Sigmoid colon (tissue), 7 donors: ENCODE results near the gene MRPL55. TPM values are rescaled to one million over a fixed set of nuclear protein-coding genes. Genes with fewer than 3 reads are reported as not detected.

ENCODE experiments used
- DNase-seq: peaks from one replicate; pipeline ENCODE4 v3.0.0-alpha.2; 2019
- H3K27ac ChIP-seq, 4 donors: fragments of 200-600 bp; sonication (generic); one replicate each; pipeline ENCODE4 v1.5.1; 2016 to 2019; ENCODE audit warnings: mild to moderate bottlenecking in 1 of 4
- H3K27me3 ChIP-seq, 3 donors: fragments of 200-600 bp; sonication (generic); one replicate each; pipeline ENCODE4 v1.5.1; 2019; ENCODE audit warnings: mild to moderate bottlenecking in 1 of 3
- H3K36me3 ChIP-seq, 4 donors: fragments of 200-600 bp; sonication (generic); one replicate each; pipeline ENCODE4 v1.5.1; 2016 to 2019
- H3K4me1 ChIP-seq, 4 donors: fragments of 200-600 bp; sonication (generic); one replicate each; pipeline ENCODE4 v1.5.1; 2017 to 2019
- H3K4me3 ChIP-seq, 4 donors: fragments of 200-600 bp; sonication (generic); one replicate each; pipeline ENCODE4 v1.5.1; 2017 to 2019; ENCODE audit warnings: mild to moderate bottlenecking in 2 of 4, moderate library complexity in 1 of 4
- H3K9me3 ChIP-seq, 4 donors: fragments of 200-600 bp in 3 of 4; sonication (generic) in 3 of 4; one replicate each; pipeline versions ENCODE4 v1.5.1 to v1.6.1; 2013 to 2019
- EP300 ChIP-seq, 4 donors: sonication (generic); formaldehyde crosslinking; IDR thresholded peaks; one replicate each; pipeline ENCODE4 v1.6.1; 2017; ENCODE audit warnings: antibody characterized with exemption in 4 of 4
- POLR2A ChIP-seq, 2 donors: fragments of 450-650 bp; IDR thresholded peaks; one replicate each; pipeline ENCODE4 v1.6.1; 2016; ENCODE audit warnings: antibody characterized with exemption in 2 of 2, mild to moderate bottlenecking in 2 of 2, moderate library complexity in 2 of 2
- POLR2AphosphoS5 ChIP-seq, 4 donors: sonication (generic); formaldehyde crosslinking; IDR thresholded peaks; one replicate each; pipeline ENCODE4 v1.6.1; 2017; ENCODE audit warnings: antibody characterized with exemption in 4 of 4
- WGBS, 2 donors: extraction: QIAGEN DNeasy Blood & Tissue Kit; methylation state at CpG; one replicate each; pipeline ENCODE4 v1.1.7; 2013; 5-methylcytosine and 5-hydroxymethylcytosine counted together
- intact Hi-C: fragments of 100-400 bp; cut with DNase I; formaldehyde crosslinking; loops from one replicate; pipeline ENCODE4 v1.15.1; 2023
- polyA plus RNA-seq, 3 donors: library from polyadenylated mRNA; stranded (reverse); fragments of 200-250 nt; gene quantifications; one replicate each; pipeline ENCODE4 v1.2.3, GENCODE V29; 2013
- total RNA-seq, 4 donors: library from RNA; depleted of rRNA; stranded (reverse); fragments of >200 nt; gene quantifications; one replicate each; pipeline ENCODE4 v1.1.0, GENCODE V29; 2016
- TF ChIP-seq, protein P1 (sequence below), 4 experiments: fragments of 450-650 bp in 3 of 4; fragments of 200-600 bp in 1 of 4; IDR thresholded peaks; one replicate each; pipeline ENCODE4 v1.5.1; 2016 to 2019; ENCODE audit warnings: antibody characterized with exemption in 4 of 4, mild to moderate bottlenecking in 3 of 4, moderate library complexity in 2 of 4
- donor health status: healthy with polysubstance abuse.
- donor health status: Bipolar disorder and iron deficiency.
- donor health status: healthy.

The MRPL55 gene
- total and polyA plus RNA-seq, 7 donors = 53.5 to 90.6 (median 77.4) TPM

- DNase-seq = peak; percentile 58
- Histone ChIP-seq H3K27me3 (no peaks in the 10 kb centered on the region), H3K36me3 (no peaks in the 10 kb centered on the region), H3K4me3 (no peak overlapping the region), H3K4me1 (peaks cover 3 to 93% (median 90%) of the 10 kb centered on the region in 4 donors), H3K27ac (peak overlapping the region in 3 of 4 donors; percentile 56 to 99 (median 97)), H3K9me3 (no peaks in the 10 kb centered on the region)
- TF ChIP-seq, protein P1, sequence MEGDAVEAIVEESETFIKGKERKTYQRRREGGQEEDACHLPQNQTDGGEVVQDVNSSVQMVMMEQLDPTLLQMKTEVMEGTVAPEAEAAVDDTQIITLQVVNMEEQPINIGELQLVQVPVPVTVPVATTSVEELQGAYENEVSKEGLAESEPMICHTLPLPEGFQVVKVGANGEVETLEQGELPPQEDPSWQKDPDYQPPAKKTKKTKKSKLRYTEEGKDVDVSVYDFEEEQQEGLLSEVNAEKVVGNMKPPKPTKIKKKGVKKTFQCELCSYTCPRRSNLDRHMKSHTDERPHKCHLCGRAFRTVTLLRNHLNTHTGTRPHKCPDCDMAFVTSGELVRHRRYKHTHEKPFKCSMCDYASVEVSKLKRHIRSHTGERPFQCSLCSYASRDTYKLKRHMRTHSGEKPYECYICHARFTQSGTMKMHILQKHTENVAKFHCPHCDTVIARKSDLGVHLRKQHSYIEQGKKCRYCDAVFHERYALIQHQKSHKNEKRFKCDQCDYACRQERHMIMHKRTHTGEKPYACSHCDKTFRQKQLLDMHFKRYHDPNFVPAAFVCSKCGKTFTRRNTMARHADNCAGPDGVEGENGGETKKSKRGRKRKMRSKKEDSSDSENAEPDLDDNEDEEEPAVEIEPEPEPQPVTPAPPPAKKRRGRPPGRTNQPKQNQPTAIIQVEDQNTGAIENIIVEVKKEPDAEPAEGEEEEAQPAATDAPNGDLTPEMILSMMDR (IDR thresholded peaks at IDR 0.05) = no peak
- no peak for TF ChIP-seq POLR2A (IDR thresholded peaks at IDR 0.05)
- no peak for TF ChIP-seq POLR2AphosphoS5 (IDR thresholded peaks at IDR 0.05)
- TF ChIP-seq EP300 (IDR thresholded peaks at IDR 0.05) = no peak
- WGBS, 2 donors = 63 to 70% methylated on average over 7 of the region's 7 CpGs
- intact Hi-C loops = loop anchor here (10.0 kb wide), 1 partner anchor 543 kb away; no protein-coding TSS in a partner anchor
Measured at GRCh38 chr1:228087771-228088251, 21.3 kb downstream of the MRPL55 start.

DNA sequence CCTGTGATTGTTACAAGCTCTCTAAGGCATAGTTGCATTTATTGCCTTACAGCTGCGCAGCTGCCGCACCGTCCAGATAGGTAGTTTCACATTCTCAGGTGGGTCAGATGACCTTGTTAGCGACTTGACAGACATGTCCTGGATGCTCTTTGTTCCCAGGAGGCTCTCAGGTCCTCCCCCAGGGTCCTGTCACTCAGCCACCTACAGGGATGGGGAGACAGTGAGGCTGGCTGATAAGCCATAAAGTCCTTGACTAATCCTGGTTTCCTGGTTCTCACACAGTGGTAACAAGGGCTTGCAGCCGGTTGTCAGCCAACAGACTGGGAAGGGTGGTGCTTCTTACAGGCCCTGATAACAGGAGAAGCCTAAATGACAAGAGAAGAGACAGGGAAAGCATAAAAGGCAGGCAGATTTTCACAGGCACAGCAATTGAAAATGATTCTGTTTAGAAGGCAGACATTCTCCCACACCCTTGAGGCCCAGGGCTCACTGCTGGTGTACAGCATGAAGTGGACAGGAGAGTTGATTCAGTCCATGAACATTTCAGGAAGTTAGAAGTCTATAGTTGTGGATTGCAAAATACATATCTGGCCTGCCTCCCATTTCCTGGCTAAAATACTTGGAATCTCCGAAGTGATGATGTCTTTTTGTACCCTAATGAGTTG is 23.7 kb downstream of the MRPL55 start:
- WGBS, 2 donors = 13 to 46% methylated on average over 6 of the region's 6 CpGs
- peaks cover 3 to 84% (median 79%) of the 10 kb centered on the region in 4 donors for H3K4me1 ChIP-seq
- no peaks in the 10 kb centered on the region for H3K36me3 ChIP-seq
- H3K27me3 ChIP-seq = no peaks in the 10 kb centered on the region
- no peaks in the 10 kb centered on the region for H3K9me3 ChIP-seq
- intact Hi-C loops = loop anchor here (10.0 kb wide), 1 partner anchor 541 kb away; no protein-coding TSS in a partner anchor
- no peak for DNase-seq
- H3K27ac ChIP-seq = peak overlapping the region; percentile 94 to 99 (median 98)
- TF ChIP-seq EP300 (IDR thresholded peaks at IDR 0.05) = no peak
- TF ChIP-seq, protein P1 (IDR thresholded peaks at IDR 0.05) = no peak
- no peak for TF ChIP-seq POLR2A (IDR thresholded peaks at IDR 0.05)
- no peak for TF ChIP-seq POLR2AphosphoS5 (IDR thresholded peaks at IDR 0.05)
- peak overlapping the region in 2 of 4 donors; percentile 87 to 92 for H3K4me3 ChIP-seq

- TF ChIP-seq, protein P1 (IDR thresholded peaks at IDR 0.05) = no peak
- TF ChIP-seq POLR2A (IDR thresholded peaks at IDR 0.05) (no peak), EP300 (IDR thresholded peaks at IDR 0.05) (no peak), POLR2AphosphoS5 (IDR thresholded peaks at IDR 0.05) (no peak)
- H3K4me3 ChIP-seq = peak overlapping the region in 3 of 4 donors; percentile 77 to 92 (median 87)
- intact Hi-C loops = loop anchor here (5.0 to 10.0 kb wide), 5 partner anchors 197 to 540 kb away; partner anchors contain the start of gene RNF187
- WGBS, 2 donors = 33 to 59% methylated on average over 5 of the region's 5 CpGs
- no peak for DNase-seq
- H3K4me1 ChIP-seq = peaks cover 3 to 81% (median 75%) of the 10 kb centered on the region in 4 donors
- H3K27me3 ChIP-seq = no peaks in the 10 kb centered on the region
- no peaks in the 10 kb centered on the region for H3K9me3 ChIP-seq
- H3K27ac ChIP-seq = peak overlapping the region; percentile 94 to 99 (median 98)
- no peaks in the 10 kb centered on the region for H3K36me3 ChIP-seq
Measured at GRCh38 chr1:228084797-228085196, 24.3 kb downstream of the MRPL55 start.

DNA sequence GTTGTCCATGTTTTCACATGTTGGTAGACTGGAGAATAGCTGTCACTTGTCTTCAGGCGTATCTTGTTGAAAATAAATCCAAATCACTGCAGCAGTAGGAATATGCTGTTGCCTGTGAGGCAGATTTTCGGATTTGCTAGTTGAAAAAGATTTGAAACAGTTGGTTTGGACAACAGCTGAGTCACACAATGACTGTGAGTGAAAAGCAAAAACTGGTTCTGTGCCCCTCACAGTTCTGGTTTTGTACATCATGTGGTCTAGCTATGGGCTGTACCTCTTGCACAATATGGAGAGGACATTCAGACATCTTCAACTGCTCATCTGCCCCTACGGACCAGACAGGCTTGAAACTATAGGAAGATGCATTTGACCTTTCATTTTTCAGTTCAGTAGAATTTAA is 24.8 kb downstream of the MRPL55 start:
- H3K9me3 ChIP-seq = no peaks in the 10 kb centered on the region
- TF ChIP-seq POLR2AphosphoS5 (IDR thresholded peaks at IDR 0.05) (peak in 2 of 4 donors; percentile 27 to 62), POLR2A (IDR thresholded peaks at IDR 0.05) (no peak)
- no peaks in the 10 kb centered on the region for H3K36me3 ChIP-seq
- H3K4me1 ChIP-seq = peaks cover 3 to 77% (median 70%) of the 10 kb centered on the region in 4 donors
- H3K4me3 ChIP-seq = peak overlapping the region; percentile 77 to 99 (median 90)
- no peaks in the 10 kb centered on the region for H3K27me3 ChIP-seq
- DNase-seq = no peak
- H3K27ac ChIP-seq = peak overlapping the region; percentile 94 to 99 (median 98)
- WGBS, 2 donors = 15 to 29% methylated on average over 3 of the region's 3 CpGs
- intact Hi-C loops = loop anchor here (5.0 to 10.0 kb wide), 5 partner anchors 197 to 540 kb away; partner anchors contain the start of gene RNF187

DNA sequence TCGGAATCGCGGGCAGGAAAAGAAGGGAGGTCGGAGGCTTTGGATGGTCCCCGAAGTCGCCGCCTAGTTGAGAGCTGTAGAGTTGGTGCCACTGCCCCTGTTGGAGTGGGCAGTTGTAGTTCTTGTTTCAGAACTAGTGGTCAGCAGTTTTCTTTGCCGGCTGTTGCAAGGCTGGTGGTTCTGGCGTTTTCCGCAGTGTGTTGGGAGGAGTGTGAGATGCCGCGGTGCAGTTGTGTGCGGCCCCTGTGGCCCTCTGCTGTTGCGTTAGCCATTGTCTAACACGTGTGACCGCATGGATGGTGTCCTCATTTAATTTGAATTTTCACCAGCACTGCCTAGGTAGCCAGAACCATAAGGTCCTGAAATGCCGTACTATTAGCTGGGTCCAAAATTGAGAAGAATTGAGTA is 25.2 kb downstream of the MRPL55 start:
- 1 to 9% methylated on average over 17 of the region's 17 CpGs for WGBS, 2 donors
- Histone ChIP-seq H3K4me3 (peak overlapping the region; percentile 77 to 99 (median 90)), H3K36me3 (no peaks in the 10 kb centered on the region), H3K27me3 (no peaks in the 10 kb centered on the region), H3K9me3 (no peaks in the 10 kb centered on the region), H3K4me1 (peaks cover 3 to 72% (median 65%) of the 10 kb centered on the region in 4 donors), H3K27ac (peak overlapping the region; percentile 94 to 99 (median 98))
- TF ChIP-seq EP300 (IDR thresholded peaks at IDR 0.05) (no peak), POLR2AphosphoS5 (IDR thresholded peaks at IDR 0.05) (peak in 1 of 4 donors; percentile 20), POLR2A (IDR thresholded peaks at IDR 0.05) (no peak)
- TF ChIP-seq, protein P1 (IDR thresholded peaks at IDR 0.05) = no peak
- no peak for DNase-seq
- intact Hi-C loops = loop anchor here (2.0 to 10.0 kb wide), 7 partner anchors 83 to 539 kb away; partner anchors contain the start of gene RNF187
